ENCODE measurements around the gene ADCY4.

GRCh38 chr14:24323341-24323740, 11.5 kb downstream of the ADCY4 start:
- TF ChIP-seq POLR2A (IDR thresholded peaks at IDR 0.05; ENCODE audit: low read depth, low read length) (no peak), TAF1 (IDR thresholded peaks at IDR 0.05; ENCODE audit: low read depth, low read length) (no peak)

Measured in GM12891 (cell line).